GM21390 (cell line): ENCODE data around the gene CLSTN3.
"Not testable (repeated sequence)": the region's sequence is repeated elsewhere in the genome, so short reads cannot be mapped to it uniquely, and the experiment has no call there.

Experiments used
- ATAC-seq: cut with Tn5 transposase; IDR thresholded peaks from one replicate; pipeline ENCODE4 v1.9.1; 2021; ENCODE audit not compliant: unreplicated experiment

Gene CLSTN3

DNA sequence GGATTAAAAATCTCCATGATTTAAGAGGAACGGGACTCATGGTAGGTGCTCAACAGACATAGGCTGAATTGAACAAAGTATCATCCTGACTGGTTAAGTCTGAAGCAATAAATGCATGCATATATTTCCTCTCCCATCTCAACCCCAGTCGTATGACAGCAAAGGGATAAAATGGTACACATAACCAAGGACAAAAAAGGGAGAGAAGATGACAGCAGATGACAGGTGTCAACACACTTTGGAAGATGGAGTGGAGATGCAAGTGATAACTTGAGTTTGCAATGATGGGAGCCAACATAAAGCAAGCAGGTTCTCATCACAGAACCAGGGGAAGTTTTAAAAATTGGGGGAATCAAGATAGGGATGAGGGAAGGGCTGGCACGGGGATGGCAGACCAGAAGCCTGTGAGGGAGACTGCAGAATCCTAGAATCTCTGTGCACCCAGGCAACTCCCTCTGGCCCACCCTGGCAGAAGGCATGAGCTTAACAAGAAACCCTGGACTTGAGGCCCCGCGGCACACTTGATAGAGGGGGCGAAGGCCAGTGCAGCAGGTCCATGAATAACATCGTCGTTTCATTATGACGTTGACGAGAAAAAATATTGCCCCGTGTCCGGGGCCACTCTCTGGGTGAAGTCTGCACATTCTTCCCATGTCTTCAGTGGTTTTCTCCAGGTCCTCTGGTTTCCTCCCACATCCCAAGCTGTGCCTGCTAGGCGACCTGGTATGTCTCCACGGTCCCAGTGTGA, 26.2 kb upstream of the CLSTN3 start:
- ATAC-seq = no peak

DNA sequence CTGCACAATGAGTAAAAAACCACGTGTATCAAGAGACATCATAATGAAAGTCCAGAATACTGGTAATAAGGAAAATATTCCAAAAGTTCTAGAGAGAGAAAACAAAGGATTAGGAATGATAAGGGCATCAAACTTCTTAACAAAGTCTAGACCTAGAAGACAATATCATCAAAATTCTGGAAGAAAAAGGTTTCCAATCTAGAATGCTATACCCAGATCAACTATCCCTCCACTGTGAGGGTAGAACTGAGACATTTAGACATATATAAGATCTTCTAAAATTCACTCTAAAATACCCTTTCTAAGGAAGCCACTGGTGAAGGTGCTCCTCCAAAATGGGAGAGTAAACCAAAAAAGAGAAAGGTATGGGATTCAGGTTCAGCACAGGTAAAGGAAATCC, 24.1 kb upstream of the CLSTN3 start:
- ATAC-seq = no peak

DNA sequence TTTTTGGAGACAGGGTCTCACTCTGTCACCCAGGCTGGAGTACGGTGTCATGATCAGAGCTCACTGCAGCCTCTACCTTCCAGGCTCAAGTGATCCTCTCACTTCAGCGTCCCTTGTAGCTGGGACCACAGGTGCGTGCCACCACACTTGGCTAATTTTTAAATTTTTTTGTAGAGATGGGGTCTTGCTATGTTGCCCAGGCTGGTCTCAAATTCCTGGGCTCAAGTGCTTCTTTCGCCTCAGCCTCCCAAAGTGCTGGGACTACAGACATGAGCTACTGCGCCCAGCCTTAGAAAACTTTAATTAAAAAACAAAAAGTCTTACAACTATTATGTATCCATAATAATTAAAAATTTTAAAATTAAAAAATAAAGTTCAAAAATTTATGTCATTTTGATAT, 23.0 kb upstream of the CLSTN3 start:
- ATAC-seq = not testable (repeated sequence)

DNA sequence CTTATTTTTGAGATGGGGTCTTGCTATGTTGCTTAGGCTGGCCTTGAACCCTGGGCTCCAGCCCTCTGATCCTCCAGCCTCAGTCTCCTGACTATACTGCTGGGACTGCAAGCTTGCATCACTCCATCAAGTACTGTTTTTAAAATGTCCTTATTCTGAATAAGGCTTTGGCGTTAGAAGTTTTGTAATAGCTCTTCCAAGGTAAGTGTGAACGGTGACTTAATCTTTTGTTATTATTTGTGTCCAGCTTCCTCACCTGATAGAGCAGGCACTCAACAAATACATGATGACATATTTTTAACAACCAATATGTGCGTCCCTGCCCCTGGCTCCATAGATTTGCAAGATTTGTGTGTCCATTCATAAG, 22.6 kb upstream of the CLSTN3 start:
- no peak for ATAC-seq

DNA sequence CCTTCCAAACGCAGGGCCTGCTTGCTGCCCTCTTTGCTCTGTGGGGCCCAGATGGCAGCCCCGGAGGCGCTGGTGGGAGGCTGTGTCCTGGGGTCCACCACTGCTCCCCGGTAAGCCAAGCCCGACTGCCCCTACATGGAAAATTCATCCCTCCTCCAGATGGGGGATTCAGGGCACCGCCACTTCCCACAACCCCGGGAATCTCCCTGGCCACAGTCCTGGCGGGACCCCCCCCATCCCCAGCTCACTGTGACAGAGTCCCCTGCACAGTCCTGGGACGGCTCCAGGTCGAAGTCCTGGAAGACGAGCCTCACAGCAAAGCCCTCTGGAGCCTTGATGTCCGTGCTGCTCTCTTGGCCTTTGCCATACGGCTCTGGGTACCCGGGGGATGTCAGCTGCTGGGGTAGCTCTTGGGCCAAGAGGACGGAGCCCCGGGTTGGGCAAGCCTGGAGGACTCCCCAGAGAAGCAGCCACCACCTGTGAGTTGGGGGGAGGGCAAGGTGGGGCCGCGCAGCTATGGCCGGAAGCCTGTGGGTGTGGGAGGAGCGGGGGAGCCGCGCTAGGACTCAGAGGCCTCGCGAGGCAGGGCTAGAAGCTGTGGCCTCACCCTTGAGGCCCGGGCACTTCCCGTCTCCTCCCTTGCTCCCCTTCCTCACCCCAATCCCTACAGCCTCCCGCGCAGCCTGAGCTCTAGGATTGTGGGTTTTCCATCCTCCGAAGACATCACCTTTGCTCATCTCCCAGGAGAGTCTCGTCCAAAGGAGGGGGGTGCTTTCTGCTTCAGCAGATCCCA, 22.0 kb upstream of the CLSTN3 start:
- ATAC-seq = peak; percentile 92

DNA sequence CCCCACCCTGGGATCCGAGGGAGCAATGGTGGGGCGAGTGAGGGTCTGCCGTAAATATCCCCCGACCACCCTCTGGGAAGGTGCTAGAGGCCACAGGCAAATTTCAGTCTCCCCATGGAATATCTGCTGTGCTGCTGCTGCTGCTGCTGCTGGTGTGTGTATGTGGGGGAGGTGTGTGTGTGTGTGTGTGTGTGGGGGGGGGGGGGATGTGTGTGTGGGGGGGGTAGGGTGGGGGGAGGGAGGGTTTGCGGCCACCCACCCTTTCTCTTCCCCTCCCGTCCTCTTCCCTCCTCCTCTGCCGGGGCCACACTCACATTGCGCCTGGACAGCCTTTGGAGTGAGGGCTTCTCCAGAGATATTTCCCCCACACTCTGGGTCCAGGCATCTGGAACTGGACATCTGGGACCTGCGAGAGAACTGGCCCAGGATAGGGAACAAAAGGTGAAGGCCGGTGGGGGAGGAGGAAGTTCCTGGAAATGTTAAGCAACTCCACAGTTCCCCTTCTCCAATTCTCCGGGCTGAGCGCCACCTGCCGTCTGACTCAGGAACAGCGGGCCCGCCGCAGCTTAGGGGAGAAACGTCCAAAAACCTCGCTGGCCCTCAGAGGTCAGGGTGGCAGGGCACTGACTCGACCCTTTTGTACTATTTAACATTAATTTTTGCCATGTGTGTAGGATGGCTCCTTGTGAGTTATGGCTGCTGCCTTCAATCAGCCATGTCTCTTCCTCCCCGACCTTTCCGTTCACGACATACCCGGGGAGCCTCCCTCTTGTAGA, 21.2 kb upstream of the CLSTN3 start, which contains the start of gene C1RL:
TSS of gene C1RL (minus strand) at position 419 of the 776 bp plus-strand sequence. CDS start at position 385, 34 bp downstream.
- peak; percentile 34 for ATAC-seq

DNA sequence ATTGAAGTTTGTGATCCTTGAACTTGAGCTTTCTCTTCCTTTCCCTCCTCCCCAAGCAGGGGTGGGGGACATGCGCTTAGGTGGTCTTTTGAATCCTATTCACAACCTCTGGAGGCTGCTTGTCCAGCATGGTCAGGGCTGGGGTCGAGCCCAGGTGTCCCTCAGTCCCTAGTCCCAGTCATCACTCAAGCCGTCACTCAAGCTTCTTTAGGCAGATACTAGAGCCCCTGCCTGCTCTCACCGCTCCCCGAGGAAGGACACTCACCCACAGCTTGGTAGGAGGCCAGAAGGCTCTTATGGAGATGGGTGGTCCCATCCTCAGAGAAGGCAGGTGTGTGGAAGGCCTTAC, 20.6 kb upstream of the CLSTN3 start:
- no peak for ATAC-seq

DNA sequence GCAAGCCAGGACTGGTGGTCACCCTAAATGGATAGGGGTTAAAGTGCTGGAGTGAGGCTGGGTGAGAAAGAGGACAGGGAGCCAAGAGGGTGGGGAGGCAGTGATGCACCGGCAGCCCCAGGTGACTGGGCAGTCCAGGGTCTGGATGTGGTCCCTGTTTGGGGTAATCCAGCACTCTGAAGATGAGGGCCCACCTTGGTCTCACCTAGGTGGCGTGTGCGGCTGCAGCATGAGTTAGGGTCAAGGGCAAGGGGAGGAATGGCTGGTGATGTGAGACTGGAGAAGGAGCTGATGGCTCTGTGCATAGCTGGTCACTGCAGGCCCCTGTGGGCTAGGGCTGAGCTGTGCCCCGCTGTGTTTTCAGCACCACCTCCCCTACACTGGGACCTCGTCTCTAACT, 19.5 kb upstream of the CLSTN3 start:
- no peak for ATAC-seq

DNA sequence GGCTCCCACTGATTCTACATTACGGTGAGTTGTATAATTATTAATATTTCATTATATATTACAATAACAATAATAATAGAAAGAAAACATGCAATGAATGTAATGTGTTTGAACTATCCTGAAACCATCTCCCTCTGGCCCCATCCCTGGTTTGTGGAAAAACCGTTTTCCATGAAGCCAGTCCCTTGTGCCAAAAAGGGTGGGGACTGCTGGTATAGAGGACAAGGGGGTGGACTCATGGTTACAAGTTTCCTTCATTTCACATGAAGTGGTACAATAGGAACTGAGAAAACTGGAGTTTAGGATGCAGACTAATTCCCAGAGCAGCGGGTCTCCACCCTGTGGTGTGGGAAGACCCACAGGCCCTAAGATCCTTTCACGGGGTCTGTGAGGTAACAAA, 18.1 kb upstream of the CLSTN3 start:
- no peak for ATAC-seq

DNA sequence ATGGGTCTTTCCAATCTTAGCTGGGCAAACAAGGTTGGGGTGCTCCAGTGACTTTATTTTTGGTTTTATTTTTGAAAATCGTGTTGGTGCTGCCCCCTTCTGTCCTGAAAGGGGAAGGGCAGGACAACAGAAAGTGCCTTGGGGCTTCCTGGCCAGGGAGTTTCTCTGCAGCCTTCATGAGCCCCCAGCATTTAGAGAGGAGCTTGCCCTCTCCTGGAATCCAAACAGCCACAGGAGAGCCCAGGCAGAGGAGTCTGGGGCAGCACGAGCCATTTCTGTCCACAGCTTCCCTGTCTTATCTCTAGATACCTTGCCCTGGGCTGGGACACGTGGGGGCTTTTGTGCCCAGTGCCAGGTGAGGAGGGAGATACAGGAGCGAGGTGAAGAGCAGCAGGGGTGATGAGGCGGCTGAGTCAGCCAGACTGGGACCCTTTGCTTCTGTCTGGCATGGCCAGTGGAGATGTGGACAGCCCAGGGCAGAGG, 16.7 kb upstream of the CLSTN3 start:
- no peak for ATAC-seq

DNA sequence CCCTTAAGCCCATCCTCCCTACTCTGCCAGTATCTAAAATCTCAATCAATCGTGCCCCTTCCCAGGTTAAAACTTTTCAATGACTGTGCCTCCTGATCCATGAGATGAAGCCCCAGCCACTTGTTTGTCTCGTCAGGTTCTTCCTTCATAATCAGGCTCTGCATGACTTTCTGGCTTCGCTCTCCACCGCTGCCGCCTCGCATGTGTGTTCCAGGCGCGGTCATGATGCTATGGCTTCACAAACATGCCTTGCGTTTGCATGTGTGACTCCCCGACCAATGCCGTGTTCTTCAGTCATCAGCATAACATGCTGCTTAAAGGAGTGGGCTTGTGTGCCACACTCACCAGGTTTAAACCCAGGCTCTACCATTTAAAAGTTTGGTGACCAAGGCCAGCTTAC, 16.2 kb upstream of the CLSTN3 start:
- ATAC-seq = no peak

DNA sequence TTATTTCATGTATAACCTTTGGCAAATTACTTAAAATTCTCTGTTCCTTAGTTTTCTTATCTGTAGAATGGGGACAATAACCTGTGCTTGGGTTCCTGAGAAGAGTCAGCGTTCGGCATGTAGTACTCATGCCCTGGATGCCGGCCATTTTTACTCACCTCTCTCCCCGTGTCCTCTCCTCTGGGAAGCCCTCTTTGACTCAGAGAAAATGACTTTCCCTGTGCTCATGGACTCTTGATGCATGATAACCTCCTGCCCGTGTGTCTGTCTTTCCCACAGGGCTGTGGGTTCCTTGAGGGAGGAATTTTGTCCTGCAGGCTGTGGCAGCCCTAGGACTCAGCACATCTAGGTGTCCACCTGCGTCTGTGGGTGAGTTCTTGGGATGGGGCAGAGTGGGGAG, 15.3 kb upstream of the CLSTN3 start:
- no peak for ATAC-seq

DNA sequence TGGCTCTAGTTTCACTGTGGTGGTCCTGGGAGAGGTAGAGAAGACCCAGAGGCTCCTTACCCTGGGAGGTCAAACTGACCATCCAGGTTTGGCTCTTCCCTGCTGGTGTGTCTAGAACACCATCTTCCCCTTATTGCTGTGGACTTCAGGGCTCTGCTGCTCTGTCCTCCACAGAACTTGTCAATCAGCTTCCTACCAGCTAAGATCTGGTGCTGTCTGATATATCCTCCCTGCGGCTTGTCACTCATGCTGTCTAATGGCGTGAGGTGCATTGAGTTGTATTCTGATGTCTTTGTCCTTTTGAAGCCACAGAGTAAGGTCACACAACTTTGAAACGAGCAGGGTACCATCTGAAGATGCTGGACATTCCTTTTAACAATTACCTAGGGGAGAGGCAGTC, 14.0 kb upstream of the CLSTN3 start:
- ATAC-seq = no peak

DNA sequence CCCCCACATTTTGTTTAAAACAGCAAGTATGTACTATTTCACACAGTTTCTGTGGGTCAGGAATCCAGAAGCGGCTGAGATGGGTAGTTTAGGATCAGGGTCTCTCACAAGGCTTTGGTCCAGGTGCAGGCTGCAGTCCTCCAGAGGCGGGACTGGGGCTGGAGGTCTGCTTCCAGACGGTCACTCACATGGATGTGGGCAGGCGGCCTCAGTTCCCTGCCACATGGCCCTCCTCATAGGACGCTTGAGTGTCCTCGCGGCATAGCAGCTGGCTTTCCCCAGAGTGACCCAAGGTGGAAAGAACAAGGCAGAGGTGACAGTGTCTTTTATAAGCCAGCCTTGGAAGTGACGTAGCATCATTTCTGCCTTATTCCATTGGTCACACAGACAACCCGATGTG, 13.3 kb upstream of the CLSTN3 start:
- ATAC-seq = no peak

DNA sequence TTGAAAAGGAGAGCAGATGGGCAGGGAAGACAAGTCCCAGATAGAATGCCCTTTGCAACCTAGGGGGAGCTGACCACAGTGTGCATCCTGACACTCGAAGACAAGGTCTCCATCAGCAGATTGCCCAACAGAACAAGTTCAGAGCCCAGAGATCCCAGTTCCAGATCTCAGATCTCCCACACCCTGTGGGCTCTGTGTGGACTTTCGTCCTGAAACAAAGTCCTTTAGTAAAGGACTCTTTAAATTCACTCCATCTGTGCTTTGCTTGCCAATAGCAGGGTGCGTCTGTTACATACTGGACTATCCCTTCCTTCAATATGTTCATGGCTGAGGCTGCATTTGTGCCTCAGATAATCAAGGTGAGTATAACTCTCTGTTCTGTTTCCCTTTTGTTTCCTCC, 12.5 kb upstream of the CLSTN3 start:
- no peak for ATAC-seq

DNA sequence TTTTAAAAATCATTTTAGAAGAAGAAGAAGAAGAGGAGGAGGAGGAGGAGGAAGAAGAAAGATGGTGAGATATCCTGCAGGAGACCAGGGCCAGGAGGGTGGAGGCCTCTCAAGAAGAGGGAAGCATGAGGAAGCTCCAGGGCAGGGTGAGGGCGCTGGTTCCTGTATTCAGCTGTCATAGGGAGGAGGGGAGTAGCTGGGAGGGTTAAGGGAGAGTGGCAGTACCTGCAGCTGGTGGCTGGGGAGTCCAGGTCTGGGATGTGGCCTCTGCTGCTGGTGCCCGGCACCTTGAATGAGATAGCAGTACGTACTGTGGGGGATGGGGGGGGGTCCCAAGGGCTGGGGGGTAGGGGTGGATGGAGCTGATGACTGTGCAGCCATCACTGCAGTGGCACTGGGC, 11.3 kb upstream of the CLSTN3 start:
- no peak for ATAC-seq

DNA sequence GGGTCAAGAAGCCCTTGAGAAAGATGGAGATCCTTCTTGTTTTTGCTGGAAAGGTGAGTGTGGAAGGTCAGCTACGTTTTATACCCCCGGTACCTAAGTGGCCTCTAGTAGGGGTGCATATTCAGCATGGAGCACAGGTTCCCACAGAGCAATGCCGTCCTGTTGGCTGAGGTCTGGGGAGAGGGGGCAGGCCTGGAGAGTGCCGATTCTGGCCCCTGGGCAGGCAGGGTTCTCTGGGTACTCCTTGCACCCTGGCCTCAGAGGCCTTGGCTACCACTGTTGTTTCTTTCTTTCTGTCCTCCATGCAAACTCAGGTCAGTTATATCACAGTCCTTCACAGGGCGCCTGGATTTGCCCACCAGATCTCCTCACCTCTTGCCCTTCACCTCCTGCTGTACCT, 10.0 kb upstream of the CLSTN3 start:
- ATAC-seq = no peak

DNA sequence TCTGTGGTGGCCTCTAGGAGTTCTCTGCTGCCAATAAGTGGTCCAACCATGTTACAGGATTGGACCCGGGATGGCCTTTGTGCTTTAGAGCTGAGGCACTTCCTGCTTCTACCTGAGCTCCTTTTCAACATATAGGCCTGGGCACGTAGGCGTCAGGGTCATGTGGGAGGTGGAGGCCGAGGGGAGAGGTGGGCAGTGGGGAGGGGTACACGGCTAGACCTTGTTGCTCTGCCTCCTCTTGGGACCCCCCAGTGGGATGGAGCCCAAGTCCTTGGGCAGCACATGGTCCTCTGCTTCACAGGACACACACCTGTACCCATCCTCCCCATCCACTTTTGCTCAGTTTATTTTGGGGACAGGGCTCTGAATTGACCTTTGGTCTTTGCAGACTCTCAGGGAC, 8.8 kb upstream of the CLSTN3 start:
- ATAC-seq = no peak

DNA sequence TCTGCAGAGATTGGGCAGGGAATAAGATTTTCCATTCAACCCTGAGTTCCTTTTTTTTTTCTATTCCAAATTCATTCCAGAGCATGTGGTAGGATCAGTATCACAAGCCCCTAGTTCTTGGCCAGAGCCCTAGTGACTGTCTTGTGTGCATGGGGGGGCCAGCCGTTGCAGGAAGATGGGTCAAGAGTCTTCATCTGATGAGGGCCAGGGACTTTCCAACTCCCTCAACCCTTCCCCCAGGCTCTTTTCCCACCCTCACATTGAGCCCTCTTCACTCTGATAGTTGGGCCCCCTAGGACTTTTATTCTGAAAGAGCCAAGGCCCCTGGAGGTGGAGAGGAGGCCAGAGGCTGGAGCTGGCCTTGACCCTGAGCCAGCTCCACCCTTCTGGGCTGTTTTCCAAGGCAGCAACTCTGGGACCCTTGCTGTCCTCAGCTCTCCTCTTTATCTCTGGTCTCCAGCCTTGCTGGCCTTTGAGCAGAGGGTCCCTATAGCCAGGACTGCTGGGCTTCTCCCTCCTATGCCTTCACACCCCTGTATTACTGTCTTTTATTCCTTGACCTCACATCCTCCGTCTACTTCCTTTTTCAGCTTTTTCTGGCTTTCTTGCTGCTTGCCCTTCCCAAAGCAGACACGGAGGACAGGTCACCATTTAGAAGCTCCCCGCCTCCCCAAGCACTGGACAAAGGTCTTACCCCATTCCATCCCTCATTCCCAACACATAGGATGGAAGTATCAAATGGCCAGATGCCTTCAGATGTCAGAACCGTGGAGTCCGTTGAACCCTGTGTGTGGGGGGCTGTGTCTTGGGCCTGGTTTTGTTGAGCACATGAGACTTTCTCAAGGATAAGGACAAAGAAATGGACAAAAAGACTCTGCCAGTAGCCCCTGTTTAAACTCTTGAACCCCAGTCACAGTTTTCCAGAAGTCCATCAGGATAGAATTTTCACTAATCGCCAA, 7.1 kb upstream of the CLSTN3 start:
- no peak for ATAC-seq

DNA sequence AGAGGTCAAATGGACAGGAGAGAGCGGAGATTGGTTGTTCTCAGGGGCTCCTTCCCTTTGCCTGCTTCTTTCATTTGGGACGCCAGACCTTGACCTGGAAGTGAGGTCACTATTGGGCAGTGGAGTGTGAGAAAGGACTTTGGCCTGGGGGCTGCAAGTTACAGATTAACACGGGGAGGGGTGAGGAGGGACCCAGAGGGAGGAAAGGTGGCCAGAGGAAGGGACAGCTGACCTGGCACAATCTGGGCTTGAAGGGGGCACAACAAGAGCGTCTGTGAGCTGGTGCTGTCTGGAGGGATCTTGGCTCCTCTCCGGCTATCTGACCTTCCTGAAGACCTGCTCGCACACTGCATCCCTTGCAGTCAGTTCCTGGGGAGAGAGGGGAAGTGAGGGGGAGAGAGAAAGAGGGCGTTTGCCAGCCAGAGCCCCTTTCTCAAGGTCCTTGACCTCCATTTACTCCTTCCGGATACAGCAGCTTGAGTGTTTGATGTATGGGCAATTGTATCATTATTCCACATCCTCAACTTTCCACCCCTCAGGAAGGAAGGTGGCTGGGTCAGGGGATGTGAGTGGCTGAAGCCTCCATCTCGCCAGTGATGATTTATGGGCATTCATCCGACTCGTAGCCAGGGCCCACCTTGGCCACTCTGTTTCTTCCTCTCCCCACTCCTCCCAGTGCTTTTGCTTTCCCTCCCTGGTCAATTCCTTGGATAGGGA, 6.2 kb upstream of the CLSTN3 start:
- ATAC-seq = no peak
